HG03469 (cell line): ENCODE results near the gene ZBTB46.

Experiments used
- ATAC-seq: cut with Tn5 transposase; IDR thresholded peaks from one replicate; pipeline ENCODE4 v1.9.1; 2021; ENCODE audit warnings: mild to moderate bottlenecking, moderate library complexity, moderate number of reproducible peaks; ENCODE audit not compliant: unreplicated experiment

The ZBTB46 gene

DNA sequence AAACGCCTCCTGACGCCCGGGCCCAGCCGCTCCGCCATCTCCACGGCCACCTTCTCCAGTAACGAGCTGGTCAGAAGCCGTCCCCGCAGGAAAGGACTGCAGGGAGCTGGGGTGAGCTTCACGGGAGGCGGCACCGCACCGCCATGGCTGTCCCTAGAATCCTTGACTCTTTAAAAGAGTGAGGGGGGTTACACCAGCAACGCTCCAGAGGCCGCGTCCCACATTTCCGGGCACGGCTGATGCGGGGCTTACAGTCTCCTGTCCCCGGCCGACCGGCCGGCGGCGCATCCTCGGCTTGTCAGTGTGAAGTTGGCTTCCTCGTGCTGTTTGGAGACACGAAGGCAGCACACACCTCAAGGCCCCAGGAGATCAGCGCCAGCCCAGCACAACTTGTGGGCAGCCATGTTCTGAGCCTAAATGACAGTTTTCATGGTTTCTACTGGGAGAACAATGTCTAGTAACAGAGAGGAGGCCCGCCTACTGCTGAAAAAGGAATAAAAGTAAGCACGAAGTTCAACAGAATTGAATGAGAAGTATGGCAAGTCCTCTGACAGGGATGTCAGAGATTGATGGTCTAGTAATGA, 61.1 kb downstream of the ZBTB46 start:
- no peak for ATAC-seq

DNA sequence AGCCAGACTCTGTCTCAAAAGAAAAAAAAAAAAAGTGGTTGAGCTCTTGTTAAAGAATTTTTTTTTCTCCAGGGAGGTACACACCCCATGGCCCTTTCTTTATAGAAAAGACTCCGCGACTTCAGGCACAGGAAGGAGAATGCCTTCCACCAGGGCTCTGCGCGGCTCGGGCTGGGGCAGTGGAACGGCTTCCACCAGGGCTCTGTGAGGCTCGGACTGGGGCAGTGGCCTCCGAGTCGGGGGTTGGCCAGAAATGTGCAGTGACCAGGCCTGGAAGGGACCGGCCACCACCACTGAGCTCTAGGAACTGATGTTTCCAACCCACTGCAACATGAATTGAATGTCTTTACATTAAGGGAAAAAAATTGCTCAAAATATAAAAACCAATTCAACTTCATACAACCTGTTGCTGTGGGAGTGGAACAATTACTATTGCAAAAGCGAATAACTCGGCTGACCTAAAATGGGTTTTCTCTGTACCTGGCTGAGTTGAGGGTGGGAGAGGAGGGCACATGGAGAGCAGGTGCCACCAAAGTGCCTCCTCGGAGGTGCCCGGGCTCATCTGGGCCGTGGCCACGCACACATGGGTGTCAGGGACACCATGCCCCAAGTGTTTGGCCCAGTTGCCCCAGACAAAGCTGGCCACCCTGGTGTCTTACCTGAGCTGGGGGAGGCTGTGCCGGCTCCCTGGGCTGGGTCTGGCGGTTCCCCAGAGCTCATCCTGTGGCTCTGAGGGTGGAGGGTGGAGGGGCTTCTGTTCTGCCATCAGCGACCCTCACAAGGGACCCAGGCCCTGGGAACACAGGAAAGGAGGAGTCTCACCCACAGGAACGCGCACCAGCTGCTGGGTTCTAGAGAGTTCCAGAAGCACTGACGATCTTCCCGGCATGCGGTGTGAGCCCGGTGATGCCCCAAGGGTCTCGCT, 62.2 kb downstream of the ZBTB46 start:
- no peak for ATAC-seq

DNA sequence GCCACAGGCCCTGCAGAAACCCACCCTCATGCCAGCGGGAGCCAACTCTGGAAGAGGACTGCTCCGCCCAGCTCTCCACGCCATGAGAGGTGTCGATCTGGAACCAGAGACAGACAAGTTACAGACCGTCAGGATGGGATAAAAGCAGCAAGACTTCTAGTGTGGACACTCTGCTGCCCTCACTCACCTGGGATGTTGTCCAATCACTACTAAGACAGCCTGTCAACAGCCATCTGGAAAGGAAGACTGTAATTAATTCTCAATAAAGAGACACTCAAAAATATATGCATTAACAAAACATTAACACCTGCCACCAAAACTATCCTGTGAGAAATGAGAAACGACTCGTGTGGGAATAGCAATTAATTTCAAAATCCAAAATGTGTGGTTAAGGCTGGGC, 63.2 kb downstream of the ZBTB46 start:
- ATAC-seq: no peak

DNA sequence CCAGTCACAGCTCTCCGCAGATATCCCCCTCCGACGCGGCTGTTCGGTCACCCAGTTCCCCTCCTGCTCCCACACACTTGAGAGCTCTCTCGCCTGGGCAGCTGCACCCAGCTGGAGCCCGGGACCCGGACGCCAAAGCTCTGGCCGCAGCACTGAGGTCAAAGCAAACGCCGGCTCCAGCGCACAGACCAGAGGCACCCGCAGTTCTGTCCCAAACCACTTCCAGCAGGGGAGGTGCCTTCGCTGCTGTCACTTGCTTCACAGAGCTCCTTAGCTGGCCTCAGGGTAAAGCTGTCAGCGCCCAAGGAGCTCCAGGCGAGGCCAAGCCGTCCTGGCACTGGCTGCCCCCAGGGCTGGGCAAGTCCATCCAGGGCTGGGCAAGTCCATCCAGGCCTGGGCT, 63.6 kb downstream of the ZBTB46 start:
- ATAC-seq: no peak

DNA sequence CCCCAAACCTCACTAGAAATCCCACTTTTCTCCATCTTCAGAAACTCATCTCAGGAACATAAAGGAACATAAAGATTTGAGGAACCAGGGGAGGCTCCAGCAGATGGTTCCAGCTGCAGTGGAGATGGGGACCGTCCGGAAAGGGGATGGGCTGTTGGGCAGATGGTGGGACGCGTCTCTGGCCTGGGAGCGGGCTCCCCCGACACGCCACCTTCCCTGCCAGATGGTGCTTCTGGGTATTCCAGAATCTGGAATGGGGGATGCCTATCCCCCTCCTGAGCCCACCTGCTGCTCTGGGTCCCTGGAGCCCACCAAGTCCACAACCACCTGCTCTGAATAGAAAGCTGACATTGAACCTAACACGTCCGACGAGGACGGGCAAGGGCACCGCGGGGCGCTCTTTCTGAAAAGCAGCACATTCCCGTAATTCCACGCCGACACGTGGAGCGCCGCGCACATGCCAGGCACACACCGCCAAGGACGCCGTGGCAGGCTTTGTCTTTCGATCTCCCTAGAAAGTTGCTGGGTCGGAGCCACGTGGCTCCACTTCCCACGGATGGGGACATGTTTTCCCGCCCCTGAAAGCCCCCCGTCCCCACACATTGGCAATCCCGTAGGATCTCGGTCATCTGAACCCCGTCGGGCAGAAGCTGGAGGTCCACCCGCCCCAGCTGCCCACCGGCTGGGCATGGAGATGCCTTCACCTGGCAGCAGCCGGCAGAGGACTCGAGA, 64.2 kb downstream of the ZBTB46 start:
- no peak for ATAC-seq

DNA sequence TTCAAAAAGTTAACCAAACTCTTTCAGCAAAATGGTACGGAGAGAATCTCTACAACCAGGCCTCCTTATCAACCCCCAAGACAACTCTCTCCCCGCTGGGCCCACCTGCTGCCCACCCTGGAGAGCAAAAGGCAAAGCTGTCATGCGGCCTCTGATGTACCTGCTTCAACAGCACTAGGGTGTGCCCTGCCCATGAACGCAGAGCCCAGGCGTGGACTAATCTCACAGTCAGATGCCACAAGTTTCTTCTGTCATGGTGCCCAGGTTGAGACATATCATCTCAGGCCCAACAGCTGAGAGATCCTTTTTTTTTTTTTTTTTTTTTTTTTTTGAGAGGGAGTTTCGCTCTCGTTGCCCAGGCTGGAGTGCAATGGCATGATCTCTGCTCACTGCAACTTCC, 65.2 kb downstream of the ZBTB46 start:
- no peak for ATAC-seq

DNA sequence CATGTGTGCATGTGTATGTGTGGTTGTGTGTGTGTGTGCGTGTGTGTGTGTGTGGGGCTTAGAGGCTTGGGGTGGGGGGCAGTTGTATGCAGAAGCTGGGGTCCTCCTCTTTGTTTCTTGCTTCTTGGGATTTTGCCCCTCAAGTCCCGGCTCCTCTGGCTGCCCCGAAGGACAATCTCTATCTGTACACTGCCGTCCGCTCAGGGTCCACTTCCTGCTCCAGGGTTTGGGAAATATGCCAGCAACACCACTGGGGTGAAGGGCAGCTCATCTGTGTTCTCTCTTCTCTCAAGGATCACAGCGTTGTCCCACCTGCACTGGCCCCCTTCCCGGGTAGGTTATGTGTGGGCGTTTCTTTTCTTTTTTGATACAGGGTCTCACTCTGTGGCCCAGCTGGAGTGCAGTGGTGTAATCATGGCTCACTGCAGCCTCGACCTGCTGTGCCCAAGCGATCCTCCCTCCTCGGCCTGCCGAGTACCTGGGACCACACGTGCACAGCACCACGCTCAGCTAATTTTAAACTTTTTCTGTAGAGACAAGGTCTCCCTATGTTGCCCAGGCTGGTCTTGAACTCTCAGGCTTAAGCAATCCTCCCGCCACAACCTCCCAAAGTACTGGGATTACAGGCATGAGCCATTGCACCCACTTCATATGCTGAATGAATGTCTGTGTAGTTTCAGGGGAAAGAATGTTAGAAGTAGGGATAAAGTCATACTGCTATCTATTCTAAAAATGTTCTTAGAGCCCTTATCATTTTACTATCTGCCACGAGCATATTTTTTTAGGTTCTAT, 65.8 kb downstream of the ZBTB46 start:
- no peak for ATAC-seq

DNA sequence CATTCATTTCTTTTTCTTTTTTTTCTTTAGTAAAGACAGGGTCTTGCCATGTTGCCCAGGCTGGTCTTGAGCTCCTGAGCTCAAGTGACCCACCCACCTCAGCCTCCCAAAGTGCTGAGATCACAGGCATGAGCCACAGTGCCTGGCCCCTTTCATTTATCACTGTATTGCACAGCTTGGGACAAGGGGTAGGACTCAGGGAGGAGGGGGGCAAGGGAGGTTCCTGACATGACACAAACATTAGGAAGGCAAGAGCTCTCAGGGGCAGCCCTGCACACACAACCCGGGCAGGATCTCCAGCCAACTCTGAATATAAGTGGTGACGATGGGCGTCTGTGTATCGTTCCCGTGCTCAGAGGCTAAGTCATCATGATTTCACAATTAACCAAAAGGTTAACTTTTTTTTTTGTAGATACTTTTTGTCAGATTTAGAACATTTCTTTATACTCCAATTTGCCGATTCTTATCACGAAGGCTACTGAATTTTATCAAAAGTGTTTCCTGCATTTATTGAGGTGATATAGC, 71.6 kb downstream of the ZBTB46 start:
- no peak for ATAC-seq

DNA sequence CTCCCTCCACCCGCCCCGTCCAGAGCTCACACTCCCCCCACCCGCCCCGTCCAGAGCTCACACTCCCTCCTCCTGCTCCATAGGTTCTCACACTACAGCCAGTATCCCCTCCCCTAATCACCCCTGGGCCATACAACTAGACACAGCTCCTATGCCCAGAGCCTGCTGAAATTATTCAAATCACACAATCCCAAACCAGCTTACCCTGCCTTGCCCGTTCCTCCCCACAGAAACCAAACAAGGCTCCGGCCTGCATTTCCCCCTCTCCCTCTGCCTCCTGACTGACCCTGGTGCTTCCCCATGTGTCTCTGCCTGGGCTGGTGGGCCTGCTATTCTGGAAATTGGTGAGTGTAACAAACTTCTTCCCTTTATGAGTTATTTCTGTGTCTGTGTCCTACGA, 72.9 kb downstream of the ZBTB46 start:
- no peak for ATAC-seq

DNA sequence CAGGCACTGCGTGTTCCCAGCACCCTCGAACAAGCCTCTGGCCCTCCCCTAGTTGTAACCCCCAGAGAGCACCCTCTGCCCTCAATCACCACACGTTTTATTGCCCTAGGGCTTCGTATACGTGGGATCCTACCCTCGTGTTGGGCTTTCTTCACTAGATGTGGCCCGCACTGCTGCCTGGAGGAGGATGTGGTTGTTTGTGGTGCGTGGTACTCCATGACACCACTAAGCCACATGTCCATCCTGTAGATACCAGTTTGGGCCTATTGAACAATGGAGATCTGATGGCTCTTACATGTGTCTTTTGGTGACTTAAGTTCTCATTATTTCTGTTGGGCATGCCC, 74.4 kb downstream of the ZBTB46 start:
- no peak for ATAC-seq

DNA sequence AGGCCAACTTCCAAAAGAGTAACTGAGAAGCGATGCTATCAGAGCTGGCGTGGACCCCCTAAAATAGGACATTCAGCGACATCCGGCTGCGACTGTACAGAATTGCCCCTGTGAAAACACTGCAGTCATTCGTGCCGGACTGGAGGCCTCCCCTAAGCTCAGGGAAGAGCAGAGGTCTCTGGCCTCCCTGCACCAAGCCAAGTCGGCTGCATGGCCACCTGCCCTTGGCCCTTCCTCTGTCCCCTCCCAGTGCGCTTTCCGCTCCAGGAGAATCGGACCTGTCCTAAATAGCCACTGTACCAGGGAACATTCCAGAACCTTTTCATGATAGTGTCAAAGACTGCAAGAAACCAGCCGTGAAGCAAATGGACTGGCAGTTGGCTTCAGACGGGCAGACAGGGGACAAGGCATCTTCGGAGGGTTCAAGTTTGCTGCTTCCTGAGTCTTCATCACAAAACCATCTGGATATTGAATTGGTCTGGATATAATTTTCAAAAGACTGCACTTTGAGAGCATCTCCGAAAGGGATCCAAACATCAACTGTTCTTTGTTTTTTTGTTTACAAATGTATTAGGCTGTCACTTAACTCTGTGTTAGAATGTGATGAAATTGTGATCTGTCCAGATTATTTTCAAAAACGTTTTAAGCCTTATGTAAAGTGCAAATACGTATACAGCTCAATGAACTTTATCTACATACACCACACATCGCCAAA, 75.0 kb downstream of the ZBTB46 start:
- ATAC-seq: no peak

DNA sequence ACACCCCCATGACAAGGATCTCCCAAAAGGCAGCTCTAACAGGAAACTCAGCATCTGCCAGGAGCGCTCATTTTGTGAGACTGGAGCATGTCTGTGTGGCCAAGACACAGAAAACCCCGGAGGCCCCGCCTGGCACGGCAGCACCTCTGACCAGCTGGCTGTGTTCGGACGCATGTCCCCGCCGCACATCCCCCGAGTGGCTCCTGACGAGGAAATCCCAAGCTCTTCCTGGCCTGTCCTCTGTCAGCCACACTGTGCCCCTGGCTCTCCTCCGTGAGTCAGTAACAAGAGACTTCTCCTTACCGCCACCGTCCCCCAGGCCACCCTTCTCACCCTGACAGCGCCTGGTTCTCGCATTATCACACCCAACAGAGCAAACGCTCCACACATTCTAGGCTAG, 77.1 kb downstream of the ZBTB46 start:
- ATAC-seq: no peak

DNA sequence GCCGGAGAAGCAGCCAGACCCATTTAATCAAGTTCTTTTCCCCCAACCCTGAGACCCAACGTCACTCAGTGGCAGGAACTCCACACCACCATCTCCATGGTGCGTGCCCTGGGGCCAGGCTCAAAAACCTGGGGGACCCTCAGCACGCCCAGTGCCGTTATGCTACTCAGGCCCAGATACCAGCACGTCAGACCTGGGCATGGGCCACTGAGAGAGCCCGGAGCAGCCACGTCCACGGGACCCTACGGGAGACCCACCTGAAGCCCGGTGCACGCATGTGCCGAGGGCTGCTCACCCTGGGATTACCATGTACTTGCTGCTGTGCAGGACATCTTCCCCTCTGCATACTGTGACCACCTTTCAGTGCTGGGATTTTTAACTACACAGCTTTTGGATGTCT, 77.7 kb downstream of the ZBTB46 start:
- no peak for ATAC-seq

DNA sequence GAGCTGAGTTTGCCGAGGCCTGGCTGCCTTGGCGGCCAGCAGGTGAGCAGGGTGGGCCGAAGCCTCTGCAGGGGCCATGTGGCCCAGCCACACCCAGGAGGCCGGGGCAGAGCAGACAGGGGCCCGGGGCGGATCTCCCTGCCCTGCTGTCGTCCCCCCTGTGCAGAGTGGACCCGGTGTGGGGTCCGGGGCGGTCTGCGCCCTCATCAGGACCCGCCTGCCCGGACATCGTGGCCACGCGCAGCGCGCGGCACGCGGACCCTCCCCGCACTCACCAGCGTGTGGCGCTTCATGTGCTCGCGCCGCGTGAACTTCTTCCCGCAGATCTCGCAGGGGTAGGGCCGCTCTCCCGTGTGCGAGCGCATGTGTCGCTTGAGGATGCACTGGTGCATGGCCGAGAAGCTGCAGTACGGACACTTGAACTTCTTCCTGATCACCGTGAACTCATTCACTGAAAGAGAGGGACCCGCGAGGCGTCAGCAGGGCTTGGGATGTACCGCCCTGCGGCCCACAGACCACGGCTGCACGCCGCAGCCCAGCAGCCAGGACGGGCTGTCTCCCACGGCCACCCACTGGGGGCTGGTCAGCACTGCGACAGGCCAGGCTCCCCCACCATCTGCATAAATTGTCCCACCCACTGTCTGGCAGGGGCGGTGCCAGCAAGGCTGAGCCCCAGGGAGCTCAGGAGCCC, 78.5 kb downstream of the ZBTB46 start:
- no peak for ATAC-seq

DNA sequence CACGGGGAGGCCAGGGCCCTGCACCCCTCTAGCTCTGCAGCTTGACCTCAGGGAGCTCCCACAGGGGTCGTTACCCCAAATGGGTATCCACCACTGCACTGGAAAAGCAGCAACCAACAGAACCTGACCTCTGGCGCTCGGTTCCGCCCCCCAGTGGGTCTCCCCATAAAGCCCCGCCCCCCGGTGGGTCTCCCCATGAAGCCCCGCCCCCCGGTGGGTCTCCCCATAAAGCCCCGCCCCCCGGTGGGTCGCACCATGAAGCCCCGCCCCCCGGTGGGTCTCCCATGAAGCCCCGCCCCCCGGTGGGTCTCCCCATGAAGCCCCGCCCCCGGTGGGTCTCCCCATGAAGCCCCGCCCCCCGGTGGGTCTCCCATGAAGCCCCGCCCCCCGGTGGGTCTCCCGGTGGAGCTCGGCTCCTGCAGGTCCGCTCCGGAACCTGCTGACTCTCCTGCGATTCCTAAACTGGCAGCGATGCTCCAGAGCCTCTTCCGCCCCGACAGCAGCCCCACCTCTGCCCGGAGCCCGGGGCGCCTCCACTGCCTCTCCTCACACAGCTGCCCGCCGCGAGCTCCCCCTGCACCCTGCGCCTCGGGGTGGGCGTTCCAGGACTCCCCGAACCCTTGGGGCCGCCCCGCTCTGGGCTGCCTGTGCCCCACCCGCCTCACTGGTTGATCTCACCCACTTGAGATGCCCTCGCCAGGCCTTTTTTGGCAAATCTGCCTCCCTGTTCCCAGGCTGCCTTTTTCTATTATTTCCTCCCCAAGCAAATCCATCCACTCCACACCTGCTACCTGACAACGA, 79.4 kb downstream of the ZBTB46 start:
- no peak for ATAC-seq

DNA sequence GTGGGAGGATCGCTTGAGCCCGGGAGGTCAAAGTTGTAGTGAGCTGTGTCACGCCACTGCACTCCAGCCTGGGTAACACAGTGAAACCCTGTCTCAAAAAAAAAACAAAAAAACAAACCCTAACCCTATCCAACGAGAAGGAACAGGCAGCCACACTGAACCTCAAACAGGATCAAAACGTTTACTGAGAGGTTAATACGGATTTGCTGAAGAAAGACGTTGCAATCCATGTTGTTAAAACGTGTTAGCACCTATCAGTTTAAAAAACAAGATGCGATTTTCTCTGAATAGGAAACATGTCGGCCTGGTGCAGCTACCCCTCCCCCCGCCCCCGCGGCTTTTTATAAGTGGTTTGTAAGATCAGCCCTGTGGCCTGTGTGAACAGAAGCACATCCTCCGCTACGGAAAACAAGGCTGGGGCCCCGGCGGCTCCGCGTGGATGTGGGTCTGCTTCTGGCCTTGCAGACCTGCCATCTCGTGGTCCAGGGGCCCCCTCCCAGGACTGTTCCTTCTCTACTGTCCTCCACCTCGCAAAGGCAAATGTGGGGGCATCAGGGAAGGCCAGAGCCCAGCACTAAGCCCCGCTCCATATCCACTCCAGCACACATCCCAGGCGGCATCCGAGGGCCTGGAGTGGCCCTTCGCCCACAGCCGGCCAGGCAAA, 80.1 kb downstream of the ZBTB46 start:
- ATAC-seq: no peak

DNA sequence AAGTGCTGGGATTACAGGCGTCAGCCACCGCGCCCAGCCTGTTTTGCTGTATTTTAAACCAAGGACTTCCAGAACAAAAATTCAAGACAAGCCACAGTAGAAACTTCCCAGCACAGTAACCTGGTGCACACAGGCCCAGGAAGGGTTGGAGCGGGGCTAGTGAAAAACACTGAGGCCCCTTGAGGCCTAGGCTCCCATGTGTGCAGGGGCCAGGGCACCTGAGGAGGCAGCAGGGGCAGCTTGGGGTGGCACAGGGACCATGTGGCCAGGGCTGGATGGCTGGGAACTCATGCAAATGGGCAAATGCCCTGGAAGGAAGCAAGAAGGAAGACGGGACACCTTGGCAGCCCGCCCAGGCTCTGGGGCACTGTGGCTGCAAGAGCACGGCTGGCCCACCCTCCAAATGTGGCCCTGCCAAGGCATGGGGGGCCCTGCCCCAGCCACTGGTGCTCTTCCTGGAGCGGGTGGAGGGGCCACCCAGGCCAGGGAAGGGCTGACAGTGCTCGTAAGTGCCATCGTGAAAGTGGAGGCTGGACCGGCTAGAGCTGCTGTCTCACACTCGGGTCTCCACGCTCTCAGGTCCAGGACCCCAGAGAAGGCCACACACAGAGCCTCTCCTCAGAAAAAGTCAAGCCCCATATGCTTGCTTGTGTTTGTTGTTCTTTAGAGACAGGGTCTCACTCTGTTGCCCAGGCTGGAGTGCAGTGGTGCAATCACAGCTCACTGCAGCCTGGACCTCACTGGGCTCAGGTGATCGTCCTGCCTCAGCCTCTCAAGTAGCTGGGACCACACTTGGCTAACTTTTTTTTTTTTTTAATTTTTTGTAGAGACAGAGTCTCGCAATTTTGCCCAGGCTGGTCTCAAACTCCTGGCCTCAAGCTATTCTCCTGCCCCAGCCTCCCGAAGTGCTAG, 81.2 kb downstream of the ZBTB46 start:
- ATAC-seq: no peak
